Measurements from ENCODE around the gene GAL3ST2.
"Not testable (repeated sequence)": the region's sequence is repeated elsewhere in the genome, so short reads cannot be mapped to it uniquely, and the experiment has no call there.

Gene GAL3ST2

DNA sequence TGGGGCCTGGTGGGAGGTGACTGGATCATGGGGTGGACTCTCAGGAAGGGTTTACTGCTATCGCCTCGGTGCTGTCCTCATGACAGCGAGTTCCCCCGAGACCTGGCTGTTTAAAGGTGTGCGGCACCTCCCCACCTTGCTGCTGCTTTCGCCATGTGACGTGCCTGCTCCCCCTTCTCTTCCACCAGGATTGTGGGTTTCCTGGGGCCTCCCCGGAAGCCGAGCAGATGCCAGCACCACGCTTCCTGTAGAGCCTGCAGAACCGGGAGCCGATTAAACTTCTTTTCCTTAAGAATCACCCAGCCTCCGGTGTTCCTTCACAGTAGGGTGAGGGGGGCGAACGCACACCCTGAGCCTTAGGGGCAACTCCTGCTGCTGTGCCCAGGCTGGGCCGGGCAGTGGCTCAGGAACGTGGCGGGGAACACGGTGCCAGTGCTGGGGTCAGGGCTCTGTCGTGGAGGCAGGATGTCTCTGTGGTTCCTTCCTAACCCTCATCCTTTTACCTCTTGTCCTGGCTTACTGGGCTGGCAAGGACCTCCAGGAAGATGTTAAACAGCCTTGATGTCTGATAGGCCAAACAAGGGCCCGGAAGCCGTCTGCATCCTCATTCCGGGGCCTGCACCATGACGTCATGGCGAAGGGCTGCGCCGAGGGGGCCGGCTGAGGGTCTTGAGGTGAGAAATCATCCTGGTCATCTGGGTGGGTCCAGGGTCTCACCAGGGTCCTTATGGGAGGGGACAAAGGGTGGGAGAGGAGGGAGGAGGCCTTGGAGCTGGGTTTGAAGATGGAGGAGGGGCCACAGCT is 45.0 kb downstream of the GAL3ST2 start:
- DNase-seq: no peak

- DNase-seq: no peak
Observed at GRCh38 chr2:241822264-241822623, 45.6 kb downstream of the GAL3ST2 start.

DNA sequence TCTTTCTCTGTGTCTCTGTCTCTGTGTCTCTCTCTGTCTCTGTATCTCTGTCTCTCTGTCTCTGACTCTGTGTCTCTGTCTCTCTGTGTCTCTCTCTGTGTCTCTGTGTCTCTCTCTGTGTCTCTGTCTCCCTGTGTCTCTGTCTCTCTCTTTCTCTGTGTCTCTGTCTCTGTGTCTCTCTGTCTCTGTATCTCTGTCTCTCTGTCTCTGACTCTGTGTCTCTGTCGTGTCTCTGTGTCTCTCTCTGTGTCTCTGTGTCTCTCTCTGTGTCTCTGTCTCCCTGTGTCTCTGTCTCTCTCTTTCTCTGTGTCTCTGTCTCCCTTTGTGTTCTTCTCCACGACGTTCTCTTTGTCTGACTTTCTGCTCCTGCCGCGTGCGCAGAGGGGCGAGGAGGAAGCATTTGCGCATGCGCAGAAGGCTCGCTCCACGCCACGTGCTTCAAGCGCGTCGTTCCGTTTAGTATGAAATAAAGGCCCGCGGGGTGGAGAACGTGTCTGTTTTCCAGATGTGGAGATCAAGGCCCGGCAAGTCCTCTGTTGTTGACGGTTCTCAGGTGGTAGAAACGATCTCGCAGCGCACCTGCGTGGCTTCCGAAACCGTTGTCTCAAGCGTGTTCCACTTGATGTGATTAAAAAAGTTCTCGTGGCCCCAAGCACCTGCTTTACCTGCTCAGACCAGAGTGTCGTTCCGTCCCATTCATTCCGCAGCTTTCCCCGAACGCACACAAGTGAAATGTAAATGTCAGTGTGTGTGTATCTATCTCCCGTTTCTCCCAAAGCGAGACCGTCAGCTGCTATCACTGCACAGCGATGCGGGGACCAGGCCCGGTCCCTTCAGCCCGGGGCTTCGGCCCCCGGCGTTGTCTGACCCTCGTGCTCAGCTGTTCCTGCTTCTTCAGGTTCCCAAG is 47.2 kb downstream of the GAL3ST2 start:
- not testable (repeated sequence) for DNase-seq

DNA sequence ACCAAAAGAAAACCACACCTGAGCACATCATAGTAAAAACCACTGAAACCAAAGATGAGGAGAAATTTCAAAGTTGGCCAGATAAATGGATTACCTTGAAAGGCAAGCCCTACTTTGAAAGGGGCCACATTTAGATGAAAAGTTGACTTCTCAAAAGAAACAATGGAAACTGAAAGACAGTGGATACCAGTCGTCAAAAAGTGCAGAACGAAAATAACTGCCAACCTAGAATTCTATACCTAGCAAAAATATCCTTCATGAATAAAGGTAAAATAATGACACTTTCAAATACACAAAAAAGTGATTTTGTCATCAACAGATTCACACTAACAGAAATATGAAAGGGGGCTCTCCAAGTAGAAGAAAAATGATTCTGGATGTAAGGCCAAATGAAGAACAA is 50.8 kb downstream of the GAL3ST2 start:
- DNase-seq: no peak

- DNase-seq: peak; percentile 74
Observed at GRCh38 chr2:241833101-241833663, 56.6 kb downstream of the GAL3ST2 start.

- DNase-seq: not testable (repeated sequence)
Observed at GRCh38 chr2:241833756-241834526, 57.3 kb downstream of the GAL3ST2 start.

- no peak for DNase-seq
Observed at GRCh38 chr2:241834527-241835210, 58.0 kb downstream of the GAL3ST2 start.

- DNase-seq: no peak
Observed at GRCh38 chr2:241835611-241836010, 59.0 kb downstream of the GAL3ST2 start.

- no peak for DNase-seq
Observed at GRCh38 chr2:241836292-241836691, 59.7 kb downstream of the GAL3ST2 start.

- DNase-seq: no peak
Observed at GRCh38 chr2:241837197-241837965, 60.8 kb downstream of the GAL3ST2 start.

DNA sequence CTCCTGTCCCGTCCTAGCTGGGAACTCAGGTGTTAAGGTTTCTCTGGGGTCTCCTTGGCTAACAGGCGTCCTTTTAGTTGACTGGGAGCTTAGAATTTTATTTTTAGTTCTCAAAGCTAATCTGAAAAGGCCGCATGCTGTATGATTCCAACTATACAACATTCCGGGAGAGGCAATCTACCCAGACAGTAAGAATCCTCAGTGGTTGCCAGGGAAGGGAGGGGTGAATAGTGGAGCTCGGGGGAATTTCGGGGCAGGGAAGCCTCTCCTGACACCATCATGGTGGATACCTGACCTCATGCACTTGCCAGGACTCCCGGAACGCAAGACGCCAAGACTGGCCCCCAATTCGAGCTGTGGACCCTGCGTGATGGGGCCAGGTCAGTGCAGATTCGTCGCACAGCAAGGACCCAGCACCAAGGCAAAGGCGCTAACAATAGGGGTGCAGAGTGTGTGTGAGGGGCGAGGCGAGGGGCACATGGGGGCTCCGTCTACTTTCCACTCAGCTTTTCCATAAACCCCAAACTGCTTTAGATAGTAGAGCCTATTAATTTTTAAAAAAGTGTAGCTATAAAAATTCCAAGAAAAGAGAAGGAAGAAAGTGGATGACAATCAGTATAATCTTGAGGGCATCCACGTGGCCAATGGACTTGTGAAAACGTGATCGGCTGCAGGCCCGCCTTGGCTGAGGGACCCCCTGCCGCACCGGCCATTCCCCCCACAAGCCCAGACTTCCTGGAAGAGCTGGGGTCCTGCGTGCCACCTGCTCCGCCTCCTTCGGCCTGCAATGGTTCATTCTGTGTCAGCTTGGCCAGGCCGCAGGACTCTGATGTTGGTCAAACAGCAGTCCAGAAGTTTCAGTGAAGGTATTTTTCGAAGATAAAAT is 64.8 kb downstream of the GAL3ST2 start:
- no peak for DNase-seq

GRCh38 chr2:241842067-241842415 is 65.4 kb downstream of the GAL3ST2 start:
- DNase-seq: no peak

- no peak for DNase-seq
Observed at GRCh38 chr2:241842620-241843211, 66.1 kb downstream of the GAL3ST2 start.

GRCh38 chr2:241843321-241844065 is 66.9 kb downstream of the GAL3ST2 start:
- DNase-seq: no peak

DNA sequence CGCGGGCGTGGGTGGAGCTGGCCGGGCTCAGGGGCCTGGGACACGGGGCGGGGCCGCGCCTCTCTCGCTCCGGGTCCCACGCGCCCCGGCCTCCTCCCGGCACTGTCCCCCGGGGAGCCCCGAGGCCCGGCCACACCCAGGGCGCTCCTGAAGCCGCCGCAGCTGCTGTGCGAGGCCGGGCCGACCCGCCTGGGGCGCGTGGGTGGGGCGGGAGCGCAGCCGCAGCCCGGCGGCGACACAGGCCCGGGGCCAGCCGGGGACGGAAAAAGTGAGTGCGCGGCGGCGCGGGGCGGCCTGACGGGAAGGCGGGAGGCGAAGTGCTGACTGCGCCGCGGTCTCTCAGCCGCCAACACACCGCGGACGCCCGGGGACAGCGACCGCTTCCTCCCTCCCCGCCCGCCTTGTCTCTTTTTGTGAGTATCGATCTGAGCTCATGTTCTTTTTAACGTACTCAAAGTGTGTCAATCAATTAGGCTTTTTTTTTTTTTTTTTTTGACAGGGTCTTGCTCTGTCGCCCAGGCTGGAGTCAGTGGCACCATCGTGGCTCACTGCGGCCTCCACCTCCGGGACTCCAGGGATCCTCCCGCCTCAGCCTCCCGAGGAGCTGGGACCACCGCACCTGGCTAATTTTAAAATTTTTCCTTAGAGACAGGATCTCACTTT is 67.6 kb downstream of the GAL3ST2 start:
- DNase-seq: peak; percentile 49

GRCh38 chr2:241844831-241845578 is 68.4 kb downstream of the GAL3ST2 start:
- DNase-seq: no peak

- no peak for DNase-seq
Observed at GRCh38 chr2:241846406-241846805, 69.8 kb downstream of the GAL3ST2 start.

All from EL (cell line).